HTR-8/SVneo (cell line): ENCODE data around the gene ESPL1.
"Not testable (repeated sequence)": the region's sequence is repeated elsewhere in the genome, so short reads cannot be mapped to it uniquely, and the experiment has no call there.

Experiments used
- DNase-seq: peaks from one replicate; pipeline ENCODE4 v3.0.0; 2011; ENCODE audit warnings: low spot score, mixed read lengths; ENCODE audit not compliant: insufficient read length
- FAIRE-seq: peaks from 2 replicates; lab custom pipeline; 2011; peaks lifted over from hg19 to GRCh38; lab: Jason Lieb, UNC

ESPL1 gene

GRCh38 chr12:53295070-53295890 is 27.2 kb downstream of the ESPL1 start, which contains the start of gene PFDN5:
PFDN5 (plus strand) TSS chr12:53295542; CDS start chr12:53295568, 26 bp downstream.
- DNase-seq (peak; percentile 83), FAIRE-seq (peak; percentile 87)

- no peak for FAIRE-seq
Observed at GRCh38 chr12:53295891-53296219, 27.8 kb downstream of the ESPL1 start.

GRCh38 chr12:53297106-53297505 is 29.0 kb downstream of the ESPL1 start:
- FAIRE-seq, DNase-seq: not testable (repeated sequence)

More at GRCh38 chr12:53295891-53296219, 27.8 kb downstream of the ESPL1 start:
- DNase-seq, result no peak

- FAIRE-seq, result no peak
- no peak for DNase-seq
Observed at GRCh38 chr12:53298164-53298563, 30.1 kb downstream of the ESPL1 start.

- DNase-seq (peak; percentile 48), FAIRE-seq (no peak)
Observed at GRCh38 chr12:53299101-53299453, 31.0 kb downstream of the ESPL1 start.

- DNase-seq (peak; percentile 81), FAIRE-seq (peak; percentile 20)
Observed at GRCh38 chr12:53299454-53300180, 31.5 kb downstream of the ESPL1 start, which contains the start of gene MYG1. MYG1 (plus strand) TSS chr12:53299695; CDS start chr12:53299738, 43 bp downstream.

GRCh38 chr12:53300187-53300586 is 32.1 kb downstream of the ESPL1 start:
- no peak for DNase-seq
- no peak for FAIRE-seq

GRCh38 chr12:53302903-53303302 is 34.8 kb downstream of the ESPL1 start:
- DNase-seq, result no peak
- no peak for FAIRE-seq

- DNase-seq (no peak), FAIRE-seq (no peak)
Observed at GRCh38 chr12:53306826-53307225, 38.7 kb downstream of the ESPL1 start.

- no peak for FAIRE-seq
- DNase-seq, result no peak
Observed at GRCh38 chr12:53308276-53308675, 40.2 kb downstream of the ESPL1 start.

- no peak for FAIRE-seq
- no peak for DNase-seq
Observed at GRCh38 chr12:53313996-53314395, 45.9 kb downstream of the ESPL1 start.

- no peak for FAIRE-seq
- no peak for DNase-seq
Observed at GRCh38 chr12:53320352-53321195, 52.5 kb downstream of the ESPL1 start.

- FAIRE-seq (no peak), DNase-seq (no peak)
Observed at GRCh38 chr12:53324113-53324778, 56.1 kb downstream of the ESPL1 start.

GRCh38 chr12:53324779-53325510 is 56.8 kb downstream of the ESPL1 start:
- peak; percentile 94 for DNase-seq
- no peak for FAIRE-seq

GRCh38 chr12:53325511-53326061 is 57.5 kb downstream of the ESPL1 start:
- FAIRE-seq (no peak), DNase-seq (no peak)

- FAIRE-seq, result no peak
- no peak for DNase-seq
Observed at GRCh38 chr12:53326460-53327185, 58.5 kb downstream of the ESPL1 start.

- FAIRE-seq, result no peak
- peak; percentile 25 for DNase-seq
Observed at GRCh38 chr12:53327435-53328042, 59.4 kb downstream of the ESPL1 start.

GRCh38 chr12:53328043-53328435 is 59.9 kb downstream of the ESPL1 start:
- FAIRE-seq, result no peak
- DNase-seq, result no peak
